Cardiac muscle cell (in vitro differentiated cells and primary cell): Measurements from ENCODE around the gene ACACA. TPM values are rescaled to one million over a fixed set of nuclear protein-coding genes. Genes with fewer than 3 reads are reported as not detected.

Experiments
- DNase-seq, 2 donors: peaks; one replicate each; pipeline versions ENCODE4 v3.0.0 to v3.0.0-alpha.2; 2010 to 2017; ENCODE audit warnings: low read depth in 1 of 2, low spot score in 1 of 2
- H3K27ac ChIP-seq: fragments of 200-600 bp; sonication (generic); 2 replicates; pipeline ENCODE4 v1.5.1; 2016
- H3K27me3 ChIP-seq: fragments of 200-600 bp; sonication (generic); 2 replicates; pipeline ENCODE4 v1.6.0; 2016; ENCODE audit warnings: control low read depth
- H3K36me3 ChIP-seq: fragments of 200-600 bp; sonication (generic); 2 replicates; pipeline ENCODE4 v1.5.1; 2016; ENCODE audit warnings: control low read depth
- H3K4me1 ChIP-seq: fragments of 200-600 bp; sonication (generic); 2 replicates; pipeline ENCODE4 v1.8.1; 2017; ENCODE audit warnings: low read depth, mild to moderate bottlenecking, mixed run types
- H3K4me3 ChIP-seq: fragments of 200-600 bp; sonication (generic); 2 replicates; pipeline ENCODE4 v1.5.1; 2016; ENCODE audit warnings: mild to moderate bottlenecking
- H3K9me3 ChIP-seq: fragments of 200-600 bp; sonication (generic); 2 replicates; pipeline ENCODE4 v1.5.1; 2017; ENCODE audit warnings: low read depth, mild to moderate bottlenecking, control low read depth
- CTCF ChIP-seq: IDR thresholded peaks from 2 replicates; pipeline ENCODE4 v1.5.1; 2012; ENCODE audit warnings: low read depth, mild to moderate bottlenecking, low read length
- polyA plus RNA-seq: library from polyadenylated mRNA; unstranded; fragments of >200 nt; fragmentation: Nextera tagmentation; extraction: Ambion mirVana; gene quantifications from 2 replicates; pipeline ENCODE4 v1.2.1, GENCODE V29; 2016
- total RNA-seq: library from RNA; depleted of rRNA; stranded (reverse); fragments of >200 nt; gene quantifications from 2 replicates; pipeline ENCODE4 v1.2.3, GENCODE V29; 2016

Gene ACACA
- total and polyA plus RNA-seq, 2 experiments from 2014 or later = 42.5 to 47.6 TPM

DNA sequence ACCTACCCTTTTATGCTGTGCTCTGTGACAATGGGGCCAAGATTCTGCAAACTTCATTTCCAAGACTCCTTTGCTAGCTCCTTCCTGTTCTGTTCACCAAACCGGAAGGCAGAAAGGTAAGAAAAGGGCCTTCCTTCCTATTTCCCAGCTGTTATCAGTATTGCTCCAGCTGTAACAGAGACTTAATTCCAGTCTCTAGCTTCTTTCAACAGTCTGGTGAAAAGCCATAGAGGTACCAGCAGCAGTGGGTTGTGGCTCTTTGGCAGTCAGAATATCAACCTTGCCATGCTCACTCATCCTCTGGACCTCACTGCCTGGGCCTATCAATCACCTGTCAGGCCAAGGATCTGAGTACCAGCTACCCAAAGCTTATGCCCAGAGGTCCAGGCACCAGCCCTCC lies 120.2 kb downstream of the ACACA start:
- Histone ChIP-seq H3K9me3 (no peaks in the 10 kb centered on the region), H3K4me3 (no peak overlapping the region), H3K36me3 (peaks cover 2% of the 10 kb centered on the region), H3K4me1 (no peaks in the 10 kb centered on the region), H3K27ac (no peak overlapping the region), H3K27me3 (no peaks in the 10 kb centered on the region)
- DNase-seq = no peak
- no peak for TF ChIP-seq CTCF

DNA sequence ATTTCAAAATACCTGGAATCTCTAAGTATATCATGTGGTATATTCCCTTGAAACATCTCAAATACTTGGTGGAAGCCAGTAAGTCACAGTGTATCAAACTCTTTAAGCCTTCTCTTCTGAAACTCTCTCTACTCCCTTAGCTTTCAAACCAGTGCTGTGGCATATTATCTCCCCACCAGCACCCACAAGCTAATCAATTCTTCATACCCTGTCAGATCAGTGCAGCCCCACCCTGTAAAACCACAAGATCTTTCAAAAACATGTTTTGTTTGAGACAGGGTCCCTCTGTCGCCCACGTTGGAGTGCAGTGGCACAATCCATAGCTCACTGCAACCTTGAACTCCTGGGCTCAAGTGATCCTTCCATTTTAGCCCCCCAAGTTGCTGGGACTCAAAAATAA lies 122.4 kb downstream of the ACACA start:
- H3K4me1 ChIP-seq = no peaks in the 10 kb centered on the region
- no peak for TF ChIP-seq CTCF
- no peak overlapping the region for H3K27ac ChIP-seq

GRCh38 chr17:37283414-37283961 lies 123.1 kb downstream of the ACACA start:
- H3K4me3 ChIP-seq = no peak overlapping the region
- peaks cover 6% of the 10 kb centered on the region for H3K36me3 ChIP-seq
- no peak for TF ChIP-seq CTCF
- H3K4me1 ChIP-seq = no peaks in the 10 kb centered on the region
- H3K27me3 ChIP-seq = no peaks in the 10 kb centered on the region
- H3K9me3 ChIP-seq = no peaks in the 10 kb centered on the region
- no peak overlapping the region for H3K27ac ChIP-seq
- peak in 1 of 2 donors; percentile 59 for DNase-seq

More for the DNA sequence above, 122.4 kb downstream of the ACACA start:
- peaks cover 6% of the 10 kb centered on the region for H3K36me3 ChIP-seq
- H3K9me3 ChIP-seq = no peaks in the 10 kb centered on the region
- no peak overlapping the region for H3K4me3 ChIP-seq
- DNase-seq = no peak
- no peaks in the 10 kb centered on the region for H3K27me3 ChIP-seq

- no peak for TF ChIP-seq CTCF
- no peaks in the 10 kb centered on the region for H3K4me1 ChIP-seq
- H3K9me3 ChIP-seq = no peaks in the 10 kb centered on the region
- peaks cover 6% of the 10 kb centered on the region for H3K36me3 ChIP-seq
- no peak overlapping the region for H3K27ac ChIP-seq
- H3K27me3 ChIP-seq = no peaks in the 10 kb centered on the region
- no peak overlapping the region for H3K4me3 ChIP-seq
- no peak for DNase-seq
Observed at GRCh38 chr17:37280841-37281240, 125.8 kb downstream of the ACACA start.

DNA sequence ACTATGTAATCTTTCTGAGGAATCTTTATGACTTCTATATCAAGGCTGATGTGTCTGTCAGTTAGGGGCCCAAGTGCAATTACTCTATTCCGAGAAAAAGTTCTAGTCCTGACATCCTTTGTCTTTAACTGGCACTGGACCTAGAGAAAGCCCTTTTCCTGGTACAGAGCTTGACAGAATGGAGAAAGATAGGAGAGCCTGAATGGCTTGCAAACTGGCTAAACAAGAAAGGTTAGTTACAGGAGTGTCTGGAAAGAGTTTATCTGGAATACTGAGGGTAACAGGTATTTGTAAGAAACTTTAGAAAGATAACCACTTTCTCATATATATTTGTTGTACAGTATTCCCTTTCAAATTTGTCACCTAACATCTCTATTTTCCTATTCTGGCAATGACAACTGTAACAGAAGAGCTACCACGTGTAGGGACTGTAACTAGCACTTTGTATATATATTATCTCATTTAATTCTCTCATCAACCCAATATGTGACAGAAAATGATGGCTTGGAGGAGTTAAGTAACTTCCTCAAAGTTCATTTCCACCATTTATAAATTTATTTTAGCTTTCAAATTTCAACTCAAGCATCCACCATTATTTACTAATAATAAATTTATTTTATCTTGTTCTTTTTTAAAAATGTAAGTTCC lies 128.3 kb downstream of the ACACA start:
- no peaks in the 10 kb centered on the region for H3K27me3 ChIP-seq
- H3K4me1 ChIP-seq = peaks cover 7% of the 10 kb centered on the region
- peaks cover 6% of the 10 kb centered on the region for H3K36me3 ChIP-seq

More for the DNA sequence above, 128.3 kb downstream of the ACACA start:
- Histone ChIP-seq H3K9me3 (no peaks in the 10 kb centered on the region), H3K27ac (no peak overlapping the region), H3K4me3 (no peak overlapping the region)
- no peak for TF ChIP-seq CTCF
- no peak for DNase-seq
